GM19467 (cell line): ENCODE results near the gene FPR3.
"Not testable (repeated sequence)": the region's sequence is repeated elsewhere in the genome, so short reads cannot be mapped to it uniquely, and the experiment has no call there.

Experiments
- ATAC-seq: cut with Tn5 transposase; IDR thresholded peaks from one replicate; pipeline ENCODE4 v1.9.1; 2021; ENCODE audit warnings: mild to moderate bottlenecking, moderate library complexity; ENCODE audit not compliant: unreplicated experiment

Gene FPR3

GRCh38 chr19:51806571-51806970 lies 11.6 kb downstream of the FPR3 start:
- not testable (repeated sequence) for ATAC-seq

GRCh38 chr19:51807111-51807701 lies 12.2 kb downstream of the FPR3 start:
- no peak for ATAC-seq

- no peak for ATAC-seq
Observed at GRCh38 chr19:51807925-51808324, 13.0 kb downstream of the FPR3 start.

- ATAC-seq = no peak
Observed at GRCh38 chr19:51808333-51808986, 13.5 kb downstream of the FPR3 start.

GRCh38 chr19:51809787-51810186 lies 14.8 kb downstream of the FPR3 start:
- no peak for ATAC-seq

GRCh38 chr19:51810223-51810622 lies 15.3 kb downstream of the FPR3 start:
- no peak for ATAC-seq

- no peak for ATAC-seq
Observed at GRCh38 chr19:51811344-51811743, 16.4 kb downstream of the FPR3 start.

GRCh38 chr19:51815043-51815442 lies 20.1 kb downstream of the FPR3 start:
- no peak for ATAC-seq

- no peak for ATAC-seq
Observed at GRCh38 chr19:51816711-51817110, 21.8 kb downstream of the FPR3 start.

GRCh38 chr19:51820011-51820410 lies 25.1 kb downstream of the FPR3 start:
- ATAC-seq = no peak

GRCh38 chr19:51820831-51821446 lies 26.0 kb downstream of the FPR3 start:
- no peak for ATAC-seq

- no peak for ATAC-seq
Observed at GRCh38 chr19:51821456-51821855, 26.5 kb downstream of the FPR3 start.

GRCh38 chr19:51821921-51822320 lies 27.0 kb downstream of the FPR3 start:
- no peak for ATAC-seq

- no peak for ATAC-seq
Observed at GRCh38 chr19:51822325-51822724, 27.4 kb downstream of the FPR3 start.

- ATAC-seq = no peak
Observed at GRCh38 chr19:51822946-51823345, 28.0 kb downstream of the FPR3 start.

- ATAC-seq = no peak
Observed at GRCh38 chr19:51824281-51825005, 29.5 kb downstream of the FPR3 start.

- ATAC-seq = no peak
Observed at GRCh38 chr19:51830274-51830673, 35.3 kb downstream of the FPR3 start.

- ATAC-seq = no peak
Observed at GRCh38 chr19:51837145-51837544, 42.2 kb downstream of the FPR3 start.

GRCh38 chr19:51861870-51862622 lies 67.1 kb downstream of the FPR3 start:
- no peak for ATAC-seq

- no peak for ATAC-seq
Observed at GRCh38 chr19:51873097-51873496, 78.1 kb downstream of the FPR3 start.
